Kidney (tissue), 14 donors: Measurements from ENCODE around the gene ASCL1. TPM values are rescaled to one million over a fixed set of nuclear protein-coding genes. Genes with fewer than 3 reads are reported as not detected.

Source experiments
- DNase-seq, 5 donors: peaks; one replicate each; pipeline ENCODE4 v3.0.0-alpha.2; 2013 to 2020
- FAIRE-seq: peaks from 2 replicates; lab custom pipeline; 2012; peaks lifted over from hg19 to GRCh38; lab: Jason Lieb, UNC
- H3K27ac ChIP-seq, 2 donors: one replicate each; pipeline ENCODE4 v1.7.0; 2013; ENCODE audit warnings: low read depth in 2 of 2, low read length in 2 of 2, inconsistent platforms in 1 of 2
- H3K27me3 ChIP-seq: one replicate; pipeline ENCODE4 v1.7.1; 2013; ENCODE audit warnings: low read length, inconsistent platforms; ENCODE audit not compliant: control insufficient read depth, insufficient read depth
- H3K36me3 ChIP-seq, 3 donors: one replicate each; pipeline versions ENCODE4 v1.7.0 to v1.7.1; 2013; ENCODE audit warnings: low read length in 3 of 3, control low read depth in 1 of 3, inconsistent platforms in 1 of 3; ENCODE audit not compliant: insufficient read depth in 3 of 3, control insufficient read depth in 2 of 3
- H3K4me1 ChIP-seq, 3 donors: one replicate each; pipeline versions ENCODE4 v1.7.0 to v1.7.1; 2013; ENCODE audit warnings: low read length in 3 of 3, inconsistent platforms in 1 of 3, low read depth in 1 of 3; ENCODE audit not compliant: control insufficient read depth in 2 of 3, insufficient read depth in 2 of 3
- H3K4me3 ChIP-seq, 3 donors: one replicate each; pipeline versions ENCODE4 v1.7.0 to v1.8.1; 2013; ENCODE audit warnings: low read length in 3 of 3, control low read depth in 1 of 3, inconsistent platforms in 1 of 3
- H3K9ac ChIP-seq, 3 donors: one replicate each; pipeline versions ENCODE4 v1.7.0 to v1.7.1; 2013; ENCODE audit warnings: low read length in 3 of 3, control low read depth in 1 of 3, inconsistent platforms in 1 of 3
- H3K9me3 ChIP-seq, 3 donors: one replicate each; pipeline versions ENCODE4 v1.7.0 to v1.7.1; 2013; ENCODE audit warnings: low read length in 3 of 3, control low read depth in 1 of 3, inconsistent platforms in 1 of 3; ENCODE audit not compliant: control insufficient read depth in 2 of 3, insufficient read depth in 1 of 3
- intact Hi-C: fragments of 100-400 bp; cut with DNase I; formaldehyde crosslinking; loops from one replicate; pipeline ENCODE4 v1.11.1; 2022
- polyA plus RNA-seq: library from polyadenylated mRNA; stranded (reverse); fragments of 350-450 nt; fragmentation: Illumina TruSeq; extraction: RNeasy Lipid Tissue Mini Kit (QIAGEN cat#74804); gene quantifications from one replicate; pipeline ENCODE4 v1.2.3, GENCODE V29; 2014; ENCODE audit warnings: low read depth, low replicate concordance; ENCODE audit not compliant: insufficient read depth
- total RNA-seq: library from RNA; stranded (reverse); fragmentation: NEBNext Ultra II Directional; extraction: Animal tissue kit (Norgen Biotek cat#: 25700); gene quantifications from one replicate; pipeline ENCODE4 v1.2.1, GENCODE V29; 2021
- TF ChIP-seq, protein P1 (sequence below): IDR thresholded peaks from 3 replicates; pipeline ENCODE4 v1.5.1; 2012; ENCODE audit warnings: mild to moderate bottlenecking, moderate library complexity, borderline replicate concordance; ENCODE audit not compliant: insufficient read depth; ENCODE audit errors: extremely low read depth
- donor health status: control.
- donor health status: control.
- donor health status: control.
- donor health status: control.
- donor health status: control.
- donor health status: DM: yes; HTN: yes; CAD: no.
- donor health status: Normal renal cell carcinoma (clear cell type).

The ASCL1 gene
- total and polyA plus RNA-seq, 2 donors from 2014 or later, result not detected

DNA sequence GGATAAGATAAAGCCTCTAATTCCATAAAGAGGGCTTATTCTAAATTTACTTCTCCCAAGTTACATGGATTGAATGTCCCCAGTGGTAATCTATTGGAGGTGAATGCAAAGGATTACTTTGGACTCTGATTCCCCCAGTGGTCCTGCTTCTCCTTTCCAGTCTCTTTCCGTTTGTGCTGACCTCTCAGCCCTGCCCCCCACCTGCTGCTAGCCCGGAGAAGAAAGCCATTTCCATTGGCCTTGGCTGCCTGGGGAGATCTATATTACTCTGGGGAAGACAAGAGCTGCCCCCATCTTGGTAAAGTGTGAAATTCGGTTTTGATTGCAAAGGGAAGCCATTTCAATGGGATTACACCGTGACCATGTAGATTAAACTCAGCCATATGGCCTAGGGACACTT is 13.3 kb downstream of the ASCL1 start:
- DNase-seq, result no peak
- intact Hi-C loops, result no loop called here
- Histone ChIP-seq H3K9ac (no peak overlapping the region), H3K36me3 (no peaks in the 10 kb centered on the region), H3K4me1 (no peaks in the 10 kb centered on the region), H3K27me3 (peaks cover 20% of the 10 kb centered on the region), H3K9me3 (no peaks in the 10 kb centered on the region), H3K4me3 (no peak overlapping the region), H3K27ac (no peak overlapping the region)
- no peak for FAIRE-seq
- TF ChIP-seq, protein P1, sequence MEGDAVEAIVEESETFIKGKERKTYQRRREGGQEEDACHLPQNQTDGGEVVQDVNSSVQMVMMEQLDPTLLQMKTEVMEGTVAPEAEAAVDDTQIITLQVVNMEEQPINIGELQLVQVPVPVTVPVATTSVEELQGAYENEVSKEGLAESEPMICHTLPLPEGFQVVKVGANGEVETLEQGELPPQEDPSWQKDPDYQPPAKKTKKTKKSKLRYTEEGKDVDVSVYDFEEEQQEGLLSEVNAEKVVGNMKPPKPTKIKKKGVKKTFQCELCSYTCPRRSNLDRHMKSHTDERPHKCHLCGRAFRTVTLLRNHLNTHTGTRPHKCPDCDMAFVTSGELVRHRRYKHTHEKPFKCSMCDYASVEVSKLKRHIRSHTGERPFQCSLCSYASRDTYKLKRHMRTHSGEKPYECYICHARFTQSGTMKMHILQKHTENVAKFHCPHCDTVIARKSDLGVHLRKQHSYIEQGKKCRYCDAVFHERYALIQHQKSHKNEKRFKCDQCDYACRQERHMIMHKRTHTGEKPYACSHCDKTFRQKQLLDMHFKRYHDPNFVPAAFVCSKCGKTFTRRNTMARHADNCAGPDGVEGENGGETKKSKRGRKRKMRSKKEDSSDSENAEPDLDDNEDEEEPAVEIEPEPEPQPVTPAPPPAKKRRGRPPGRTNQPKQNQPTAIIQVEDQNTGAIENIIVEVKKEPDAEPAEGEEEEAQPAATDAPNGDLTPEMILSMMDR, result no peak

DNA sequence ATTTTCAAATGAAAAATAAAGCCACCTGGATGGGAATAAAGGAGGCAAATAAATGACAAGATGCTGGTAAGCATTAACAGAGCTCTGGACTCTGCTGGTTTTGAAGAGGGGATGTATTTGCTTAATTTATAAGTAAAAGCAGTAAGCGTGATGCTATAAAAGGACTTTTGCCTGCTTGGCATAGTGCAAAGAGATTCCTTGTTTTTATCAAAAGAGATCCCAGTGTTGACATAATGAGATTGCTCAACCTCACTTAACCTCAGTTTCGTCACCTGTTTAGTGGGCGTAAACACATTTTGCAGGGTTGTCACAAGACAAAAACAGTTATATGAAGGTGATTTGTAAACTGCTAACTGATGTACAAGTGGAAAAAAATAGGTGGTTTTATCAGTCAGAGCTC is 13.8 kb downstream of the ASCL1 start:
- FAIRE-seq (no peak), DNase-seq (no peak)
- Histone ChIP-seq H3K4me3 (no peak overlapping the region), H3K36me3 (no peaks in the 10 kb centered on the region), H3K9me3 (no peaks in the 10 kb centered on the region), H3K27ac (no peak overlapping the region), H3K9ac (no peak overlapping the region), H3K4me1 (no peaks in the 10 kb centered on the region), H3K27me3 (peaks cover 18% of the 10 kb centered on the region)
- TF ChIP-seq, protein P1, result no peak
- intact Hi-C loops, result no loop called here

DNA sequence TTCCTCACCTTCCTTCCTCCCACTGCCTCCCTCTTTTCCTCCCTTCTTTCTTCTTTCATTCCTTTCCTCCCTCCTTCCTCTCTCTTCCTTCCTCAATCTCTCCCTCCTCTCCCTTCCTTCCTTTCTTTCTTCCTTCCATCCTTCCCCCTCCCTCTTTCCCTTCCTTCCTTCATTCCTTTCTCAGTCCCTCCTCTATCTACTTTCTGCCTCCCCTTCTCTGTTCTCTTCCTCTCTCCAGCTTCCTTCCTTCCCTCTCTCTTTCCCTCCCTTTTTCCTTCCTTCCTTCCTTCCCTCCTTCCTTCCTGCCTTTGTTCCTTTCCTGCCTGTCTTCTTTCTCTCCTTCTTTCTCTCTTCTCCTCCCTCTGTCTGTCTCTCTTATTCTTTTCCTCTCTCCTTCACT is 16.1 kb downstream of the ASCL1 start:
- Histone ChIP-seq H3K36me3 (no peaks in the 10 kb centered on the region), H3K4me3 (no peak overlapping the region), H3K9me3 (no peaks in the 10 kb centered on the region), H3K27me3 (peaks cover 9% of the 10 kb centered on the region), H3K27ac (no peak overlapping the region), H3K4me1 (no peaks in the 10 kb centered on the region), H3K9ac (no peak overlapping the region)
- FAIRE-seq (no peak), DNase-seq (no peak)
- TF ChIP-seq, protein P1, result no peak
- intact Hi-C loops, result no loop called here
